RWPE2 (cell line): ENCODE measurements around the gene FAM168A.

Experiments used
- ATAC-seq: fragments of 200-7000 bp; cut with Tn5 transposase; 3 replicates; pipeline ENCODE4 v1.9.1; 2021; ENCODE audit warnings: low read depth
- DNase-seq: peaks from one replicate; pipeline ENCODE4 v3.0.0-alpha.2; 2020; ENCODE audit warnings: low spot score
- H3K27ac ChIP-seq: fragments of 450-650 bp; 2 replicates; pipeline ENCODE4 v1.5.1; 2017; ENCODE audit warnings: mild to moderate bottlenecking; ENCODE audit not compliant: poor library complexity, severe bottlenecking
- H3K27me3 ChIP-seq: fragments of 250-450 bp; sonication (Bioruptor Pico); 2 replicates; pipeline ENCODE4 v1.5.1; 2021; ENCODE audit warnings: mild to moderate bottlenecking, moderate library complexity; ENCODE audit not compliant: insufficient read depth, poor library complexity, severe bottlenecking
- H3K36me3 ChIP-seq: fragments of 250-450 bp; sonication (Bioruptor Pico); 2 replicates; pipeline ENCODE4 v1.5.1; 2020; ENCODE audit warnings: low read depth, mild to moderate bottlenecking, moderate library complexity
- H3K4me1 ChIP-seq: fragments of 250-450 bp; sonication (Bioruptor Pico); 2 replicates; pipeline ENCODE4 v1.5.1; 2021; ENCODE audit warnings: mild to moderate bottlenecking, moderate library complexity; ENCODE audit not compliant: insufficient read depth, poor library complexity, severe bottlenecking
- H3K4me3 ChIP-seq: fragments of 250-450 bp; sonication (Bioruptor Pico); 2 replicates; pipeline ENCODE4 v1.5.1; 2021; ENCODE audit warnings: mild to moderate bottlenecking, moderate library complexity; ENCODE audit not compliant: severe bottlenecking
- H3K9me3 ChIP-seq: fragments of 250-450 bp; sonication (Bioruptor Pico); 2 replicates; pipeline ENCODE4 v1.5.1; 2021; ENCODE audit warnings: mild to moderate bottlenecking, moderate library complexity; ENCODE audit not compliant: severe bottlenecking
- CTCF ChIP-seq: fragments of 450-650 bp; IDR thresholded peaks from one replicate; pipeline ENCODE4 v1.5.1; 2017; ENCODE audit warnings: mild to moderate bottlenecking, moderate library complexity; ENCODE audit not compliant: poor library complexity, severe bottlenecking

FAM168A gene

GRCh38 chr11:73393011-73393380 is 204.9 kb downstream of the FAM168A start:
- peaks cover 40% of the 10 kb centered on the region; the same call in 1 of the 2 replicates for H3K36me3 ChIP-seq
- no peak for TF ChIP-seq CTCF
- no peak for ATAC-seq
- H3K27ac ChIP-seq: no peak overlapping the region
- no peaks in the 10 kb centered on the region for H3K27me3 ChIP-seq
- DNase-seq: no peak
- no peak overlapping the region for H3K4me3 ChIP-seq
- peaks cover 12% of the 10 kb centered on the region for H3K4me1 ChIP-seq
- no peaks in the 10 kb centered on the region for H3K9me3 ChIP-seq

DNA sequence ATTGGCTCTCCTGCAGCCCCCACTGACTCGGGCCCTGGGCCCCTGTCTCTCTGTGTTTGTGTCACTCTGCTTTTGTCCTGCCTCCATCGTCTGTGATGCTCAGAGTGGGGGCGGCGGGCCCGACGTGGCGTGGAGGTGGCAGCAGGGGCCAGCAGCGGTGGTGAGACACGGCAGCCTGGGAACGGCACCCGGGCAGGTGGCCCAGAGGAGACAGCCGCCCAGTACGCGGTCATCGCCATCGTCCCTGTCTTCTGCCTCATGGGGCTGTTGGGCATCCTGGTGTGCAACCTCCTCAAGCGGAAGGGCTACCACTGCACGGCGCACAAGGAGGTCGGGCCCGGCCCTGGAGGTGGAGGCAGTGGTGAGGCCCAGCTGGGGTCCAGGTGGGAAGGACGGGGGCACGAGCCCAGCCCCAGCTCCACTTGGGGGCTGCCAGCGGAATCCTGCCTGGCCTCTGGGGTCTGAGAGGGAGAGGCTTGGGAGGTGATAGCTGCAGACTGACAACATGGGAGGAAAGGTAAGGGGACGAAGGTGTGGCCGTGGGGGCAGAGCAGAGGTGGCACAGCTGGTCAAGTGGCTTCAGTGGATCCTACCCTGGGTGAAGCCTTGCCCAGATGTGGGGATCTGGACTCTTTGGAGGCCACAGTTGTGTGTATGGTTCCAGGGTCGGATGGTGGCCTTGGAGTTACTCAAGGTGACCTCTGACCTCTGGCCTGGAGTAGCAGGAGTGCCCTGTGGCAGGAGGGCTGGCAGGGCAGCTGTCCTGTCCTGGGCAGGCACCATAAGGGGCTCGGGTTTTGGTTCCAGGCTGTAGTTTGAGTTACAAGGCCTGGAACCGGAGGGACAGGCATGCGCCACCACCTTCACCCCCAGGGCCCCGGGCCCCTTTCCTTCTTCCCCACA is 205.6 kb downstream of the FAM168A start:
- H3K36me3 ChIP-seq: peaks cover 39% of the 10 kb centered on the region; the same call in 1 of the 2 replicates

GRCh38 chr11:73391665-73392064 is 206.2 kb downstream of the FAM168A start:
- H3K9me3 ChIP-seq: no peaks in the 10 kb centered on the region
- H3K27ac ChIP-seq: no peak overlapping the region
- no peak for TF ChIP-seq CTCF
- DNase-seq (no peak), ATAC-seq (no peak)
- no peak overlapping the region for H3K4me3 ChIP-seq
- no peaks in the 10 kb centered on the region for H3K27me3 ChIP-seq
- H3K36me3 ChIP-seq: peaks cover 32% of the 10 kb centered on the region; the same call in 1 of the 2 replicates
- peaks cover 16% of the 10 kb centered on the region for H3K4me1 ChIP-seq

More for the DNA sequence above, 205.6 kb downstream of the FAM168A start:
- H3K9me3 ChIP-seq: no peaks in the 10 kb centered on the region
- H3K27me3 ChIP-seq: no peaks in the 10 kb centered on the region
- H3K27ac ChIP-seq: no peak overlapping the region
- no peak for TF ChIP-seq CTCF
- no peak overlapping the region for H3K4me3 ChIP-seq
- ATAC-seq (no peak), DNase-seq (no peak)
- H3K4me1 ChIP-seq: peaks cover 16% of the 10 kb centered on the region

DNA sequence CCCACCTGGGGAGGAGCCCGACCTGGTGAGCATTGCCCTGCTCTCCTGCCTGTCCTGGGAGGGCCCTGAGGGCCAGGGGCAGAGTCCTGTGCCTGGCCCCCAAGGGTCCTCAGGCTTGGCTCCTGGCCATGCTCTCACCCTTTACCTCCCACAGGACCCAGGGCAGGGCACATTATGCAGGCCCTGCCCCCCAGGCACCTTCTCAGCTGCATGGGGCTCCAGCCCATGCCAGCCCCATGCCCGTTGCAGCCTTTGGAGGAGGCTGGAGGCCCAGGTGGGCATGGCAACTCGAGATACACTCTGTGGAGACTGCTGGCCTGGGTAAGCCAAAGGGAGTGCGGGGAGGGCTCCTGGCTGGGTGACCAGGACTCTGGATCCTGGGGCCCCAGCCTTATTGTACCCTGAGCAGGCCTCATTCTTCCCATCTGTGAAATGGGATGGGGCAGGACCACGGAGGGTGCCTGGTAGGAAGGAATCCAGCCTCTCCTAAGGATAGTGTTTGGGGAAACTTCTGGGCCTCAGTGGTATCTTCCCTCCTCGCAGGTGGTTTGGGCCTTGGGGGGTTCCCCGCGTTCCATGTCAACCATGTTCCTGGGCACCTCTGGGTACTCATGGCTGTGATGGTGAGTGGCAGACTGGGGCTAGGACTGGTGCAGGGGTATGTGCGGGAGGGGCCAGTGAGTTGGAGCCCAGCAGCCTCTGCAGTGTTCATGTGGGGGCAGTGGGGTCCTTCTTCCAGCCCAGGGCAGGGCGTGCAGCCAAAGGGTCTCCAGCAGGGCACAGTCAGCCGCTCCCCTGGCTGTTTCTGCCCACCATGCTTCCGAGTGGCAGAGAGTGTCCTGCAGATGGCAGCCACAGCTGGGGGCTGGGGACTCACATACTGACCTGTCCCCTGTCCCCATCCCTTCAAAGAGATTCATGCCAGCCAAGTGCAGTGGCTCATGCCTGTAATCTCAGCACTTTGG is 207.0 kb downstream of the FAM168A start:
- Histone ChIP-seq H3K9me3 (no peaks in the 10 kb centered on the region), H3K4me3 (no peak overlapping the region), H3K4me1 (peaks cover 16% of the 10 kb centered on the region), H3K27me3 (no peaks in the 10 kb centered on the region), H3K36me3 (peaks cover 25% of the 10 kb centered on the region; the same call in 1 of the 2 replicates), H3K27ac (no peak overlapping the region)
- DNase-seq (no peak), ATAC-seq (no peak)
- TF ChIP-seq CTCF: no peak
